HepG2 (cell line): ENCODE data around the gene PNPLA8. TPM values are rescaled to one million over a fixed set of nuclear protein-coding genes. Genes with fewer than 3 reads are reported as not detected.

Experiments
- ATAC-seq: fragments of 200-7000 bp; cut with Tn5 transposase; 3 replicates; pipeline ENCODE4 v1.9.1; 2020; ENCODE audit warnings: mild to moderate bottlenecking, moderate library complexity
- BruUV-seq: library from RNA; stranded (reverse); fragments of 400-500 nt; replicated peaks from 2 replicates; lab custom pipeline; 2021; lab: Mats Ljungman, UMichigan
- CTCF ChIA-PET: fragments of 300-600 bp; formaldehyde crosslinking; extraction: SDS; loops from one replicate; lab custom pipeline; 2021; ENCODE audit warnings: low total read pairs, inconsistent platforms, low intra/inter-chr PET ratio; lab: Yijun Ruan, JAX
- POLR2A ChIA-PET: fragments of 350-600 bp; sonication (Branson Sonifier 250); formaldehyde crosslinking; loops from one replicate; lab custom pipeline; 2020; ENCODE audit warnings: antibody characterized with exemption, inconsistent platforms; lab: Yijun Ruan, JAX
- DNase-seq: peaks from one replicate; pipeline ENCODE4 v3.0.0-alpha.2; 2015; ENCODE audit warnings: low spot score
- FAIRE-seq: peaks from 3 replicates; lab custom pipeline; 2011; peaks lifted over from hg19 to GRCh38; lab: Jason Lieb, UNC
- H2AFZ ChIP-seq: one replicate; pipeline ENCODE4 v1.6.1; 2011; ENCODE audit warnings: low read length, inconsistent platforms
- H3K27ac ChIP-seq: fragments of 300-600 bp; 3 replicates; pipeline ENCODE4 v1.8.0; 2011; ENCODE audit warnings: mixed run types, mild to moderate bottlenecking, mixed read lengths, low read length, inconsistent platforms; ENCODE audit not compliant: insufficient read depth; ENCODE audit errors: extremely low read length
- H3K27me3 ChIP-seq, 2 experiments: fragments of 200-600 bp in 1 of 2; 2 replicates in 1 of 2; 3 replicates in 1 of 2; pipeline versions ENCODE4 v1.6.0 to v1.8.0; 2011; ENCODE audit warnings: low read length in 2 of 2, mild to moderate bottlenecking in 2 of 2, moderate library complexity in 2 of 2, inconsistent platforms in 1 of 2; ENCODE audit not compliant: insufficient read depth in 2 of 2, control insufficient read depth in 1 of 2
- H3K36me3 ChIP-seq, 2 experiments: fragments of 200-600 bp in 1 of 2; replicated peaks in 1 of 2; 2 replicates in 1 of 2; 3 replicates in 1 of 2; pipeline versions ENCODE4 v1.5.1 to v1.8.0; 2011; ENCODE audit warnings: low read length in 2 of 2, inconsistent platforms in 1 of 2; ENCODE audit not compliant: insufficient read depth in 2 of 2, control insufficient read depth in 1 of 2
- H3K4me1 ChIP-seq: 2 replicates; pipeline ENCODE4 v1.5.1; 2012; ENCODE audit warnings: low read length, inconsistent platforms; ENCODE audit not compliant: insufficient read depth
- H3K4me2 ChIP-seq: 2 replicates; pipeline ENCODE4 v1.6.0; 2011; ENCODE audit warnings: low read depth, low read length, inconsistent platforms
- H3K4me3 ChIP-seq, 3 experiments: fragments of 200-600 bp in 1 of 3; sonication (generic), shearing (Covaris generic) in 1 of 3; replicated peaks in 1 of 3; 2 replicates each; pipeline ENCODE4 v1.5.1; 2011 to 2016; ENCODE audit warnings: low read length in 3 of 3, inconsistent platforms in 2 of 3, low read depth in 2 of 3, mild to moderate bottlenecking in 2 of 3, control low read depth in 1 of 3, mixed read lengths in 1 of 3; ENCODE audit not compliant: insufficient read depth in 1 of 3
- H3K79me2 ChIP-seq: one replicate; pipeline ENCODE4 v1.6.1; 2011; ENCODE audit warnings: low read length, inconsistent platforms; ENCODE audit not compliant: insufficient read depth
- H3K9ac ChIP-seq: 2 replicates; pipeline ENCODE4 v1.6.0; 2011; ENCODE audit warnings: mild to moderate bottlenecking, low read depth, low read length, inconsistent platforms; ENCODE audit not compliant: insufficient read depth
- H3K9me3 ChIP-seq: 2 replicates; pipeline ENCODE4 v1.5.1; 2012; ENCODE audit warnings: mild to moderate bottlenecking, low read length
- H4K20me1 ChIP-seq: 2 replicates; pipeline ENCODE4 v1.6.0; 2011; ENCODE audit warnings: inconsistent platforms, mild to moderate bottlenecking, low read length, moderate library complexity; ENCODE audit not compliant: insufficient read depth
- CREB1 ChIP-seq, 2 experiments: fragments of 450-650 bp in 1 of 2; IDR thresholded peaks; 2 replicates each; pipeline ENCODE4 v1.6.1; 2016 to 2017; ENCODE audit warnings: control low read depth in 1 of 2, mild to moderate bottlenecking in 1 of 2, missing compliant biosample characterization in 1 of 2, missing genetic modification characterization in 1 of 2
- NAIF1 ChIP-seq: sonication (generic); formaldehyde crosslinking; IDR thresholded peaks from 2 replicates; pipeline ENCODE4 v1.5.0; 2020; ENCODE audit warnings: mild to moderate bottlenecking, missing genetic modification reagents, borderline replicate concordance
- RAD51 ChIP-seq: fragments of 450-650 bp; IDR thresholded peaks from 2 replicates; pipeline ENCODE4 v1.6.1; 2016; ENCODE audit warnings: borderline replicate concordance
- ZNF703 ChIP-seq: sonication (generic); formaldehyde crosslinking; IDR thresholded peaks from 2 replicates; pipeline ENCODE4 v1.5.1; 2020; ENCODE audit warnings: missing genetic modification reagents, mild to moderate bottlenecking, moderate library complexity, borderline replicate concordance
- ZNF710 ChIP-seq: sonication (generic); formaldehyde crosslinking; IDR thresholded peaks from 2 replicates; pipeline ENCODE4 v1.5.0; 2020; ENCODE audit warnings: mild to moderate bottlenecking, missing genetic modification reagents, borderline replicate concordance
- WGBS: methylation state at CpG from one replicate; pipeline ENCODE4 v1.1.6; 2017; ENCODE audit warnings: low lambda C conversion rate; 5-methylcytosine and 5-hydroxymethylcytosine counted together
- in situ Hi-C: cut with HindIII; loops from 2 replicates; pipeline ENCODE4 v1.10.0; 2017; ENCODE audit warnings: low pct_unique_long_range_greater_than_20kb; ENCODE audit not compliant: extremely low pct_ligation_motif_present
- intact Hi-C: fragments of 100-400 bp; cut with micrococcal nuclease; formaldehyde crosslinking; loops from one replicate; pipeline ENCODE4 v1.10.0; 2022; ENCODE audit not compliant: unreplicated experiment
- polyA plus RNA-seq, 8 experiments: library from polyadenylated mRNA; depleted of rRNA in 3 of 8; stranded (reverse) in 7 of 8; unstranded in 1 of 8; fragments of >200 nt; fragmentation: Illumina TruSeq in 4 of 8; extraction: Trizol in 4 of 8; gene quantifications; 2 replicates each; pipeline versions ENCODE4 v1.2.1 to v1.2.3, GENCODE V29; 2011 to 2016; ENCODE audit warnings: low read depth in 4 of 8, missing spikeins in 1 of 8, mixed read lengths in 1 of 8; ENCODE audit not compliant: insufficient read depth in 1 of 8
- total RNA-seq, 5 experiments: library from RNA; depleted of rRNA; stranded (reverse); fragments of >200 nt; fragmentation: Illumina TruSeq; extraction: Trizol; gene quantifications; 2 replicates each; pipeline ENCODE4 v1.2.3, GENCODE V29; 2016; ENCODE audit warnings: low read depth in 1 of 5

The PNPLA8 gene
- total and polyA plus RNA-seq, 2 of the 13 experiments (the other 11 are each of a cell fraction or from before 2014, with no cell fraction given) = 6.3 to 11.4 TPM

GRCh38 chr7:108423089-108423989 lies 102.6 kb downstream of the PNPLA8 start:
- in situ Hi-C loops (no loop called here), intact Hi-C loops (no loop called here)
- ATAC-seq = no peak
- WGBS = 21% methylated on average over 5 of the region's 5 CpGs
- H3K36me3 ChIP-seq = no peaks in the 10 kb centered on the region
- H3K27ac ChIP-seq = no peak overlapping the region
- no peak for DNase-seq
- H2AFZ ChIP-seq = no peak overlapping the region
- no peak overlapping the region for H3K4me3 ChIP-seq
- H3K4me2 ChIP-seq = no peak overlapping the region
- H3K9ac ChIP-seq = no peak overlapping the region
- CTCF ChIA-PET = no interaction called here
- no peak for FAIRE-seq
- POLR2A ChIA-PET = no interaction called here
- H3K27me3 ChIP-seq = no peaks in the 10 kb centered on the region
- H4K20me1 ChIP-seq = no peaks in the 10 kb centered on the region
- peak; percentile 80 for TF ChIP-seq CREB1 (IDR thresholded peaks at IDR 0.05)
- no peak for TF ChIP-seq CREB1 (CRISPR knock-in tag; IDR thresholded peaks at IDR 0.05)
- TF ChIP-seq ZNF703 (CRISPR knock-in tag) = no peak
- TF ChIP-seq ZNF710 (CRISPR knock-in tag) = no peak
- no peak for TF ChIP-seq RAD51
- no peak for TF ChIP-seq NAIF1 (CRISPR knock-in tag)
- no peaks in the 10 kb centered on the region for H3K4me1 ChIP-seq
- H3K9me3 ChIP-seq = no peaks in the 10 kb centered on the region
- BruUV-seq = no TSS peak
- H3K79me2 ChIP-seq = no peaks in the 10 kb centered on the region
